HG03175 (cell line): Measurements from ENCODE around the gene NUFIP1.
"Not testable (repeated sequence)": the region's sequence is repeated elsewhere in the genome, so short reads cannot be mapped to it uniquely, and the experiment has no call there.

Experiments
- ATAC-seq: cut with Tn5 transposase; IDR thresholded peaks from one replicate; pipeline ENCODE4 v1.9.1; 2021; ENCODE audit warnings: mild to moderate bottlenecking, moderate library complexity; ENCODE audit not compliant: unreplicated experiment

The NUFIP1 gene

GRCh38 chr13:44989071-44989889, at the start of gene NUFIP1, which contains the start of gene GPALPP1:
NUFIP1 (minus strand) TSS chr13:44989471; CDS start chr13:44989436, 35 bp downstream.
GPALPP1 (plus strand) TSS chr13:44989538; CDS start chr13:44989655, 117 bp downstream.
- peak; percentile 99 for ATAC-seq

GRCh38 chr13:45036206-45036605, 46.9 kb upstream of the NUFIP1 start:
- no peak for ATAC-seq

GRCh38 chr13:45034342-45034741, 45.1 kb upstream of the NUFIP1 start:
- ATAC-seq = no peak

- ATAC-seq = no peak
These were observed 35.6 kb upstream of the NUFIP1 start for GRCh38 chr13:45024847-45025246.

GRCh38 chr13:45021250-45021649, 32.0 kb upstream of the NUFIP1 start:
- no peak for ATAC-seq

- not testable (repeated sequence) for ATAC-seq
These were observed 30.7 kb upstream of the NUFIP1 start for GRCh38 chr13:45019981-45020380.

GRCh38 chr13:45016792-45017425, 27.6 kb upstream of the NUFIP1 start:
- ATAC-seq = no peak

- no peak for ATAC-seq
These were observed 26.0 kb upstream of the NUFIP1 start for GRCh38 chr13:45015300-45015699.

- no peak for ATAC-seq
These were observed 21.9 kb upstream of the NUFIP1 start for GRCh38 chr13:45011198-45011597.

DNA sequence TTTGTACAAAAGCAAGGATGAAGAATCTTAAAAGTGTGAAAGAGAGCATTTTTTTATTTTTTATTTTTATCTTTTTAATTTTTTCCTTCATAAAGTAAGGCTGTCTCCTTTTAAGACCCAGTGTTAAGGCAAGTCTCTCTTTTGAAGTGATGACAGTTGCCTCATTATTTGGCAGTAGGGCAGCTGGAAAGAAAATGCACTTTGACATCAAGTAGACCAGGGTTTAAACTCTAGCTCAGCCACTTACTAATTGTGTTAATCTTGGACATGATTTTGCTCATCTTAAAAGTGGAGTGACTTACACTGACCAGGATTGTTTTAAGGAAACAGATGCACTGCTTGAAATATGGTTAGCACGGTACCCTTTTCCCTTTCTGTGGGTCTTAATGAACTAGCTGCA, 18.6 kb upstream of the NUFIP1 start:
- no peak for ATAC-seq

GRCh38 chr13:45007225-45007624, 18.0 kb upstream of the NUFIP1 start:
- ATAC-seq = no peak

DNA sequence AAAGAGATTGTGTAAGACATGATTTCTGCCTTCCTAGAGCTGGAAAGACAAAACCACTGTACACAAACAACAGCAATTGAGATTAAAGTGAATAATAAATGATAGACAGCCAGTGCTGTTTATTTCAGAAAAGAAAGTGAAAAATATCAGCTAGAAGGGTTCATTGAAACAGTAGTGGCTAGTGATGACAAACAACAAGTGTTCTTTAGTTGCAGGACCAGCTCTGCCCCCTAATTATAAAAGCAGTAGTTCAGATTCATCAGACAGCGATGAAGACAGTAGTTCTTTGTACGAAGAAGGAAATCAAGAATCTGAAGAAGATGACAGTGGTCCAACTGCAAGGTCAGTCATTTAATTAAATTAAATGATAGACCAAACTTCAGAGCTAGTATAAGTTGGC, 14.8 kb upstream of the NUFIP1 start:
- ATAC-seq = no peak

- ATAC-seq = no peak
These were observed 14.1 kb upstream of the NUFIP1 start for GRCh38 chr13:45003417-45003816.

DNA sequence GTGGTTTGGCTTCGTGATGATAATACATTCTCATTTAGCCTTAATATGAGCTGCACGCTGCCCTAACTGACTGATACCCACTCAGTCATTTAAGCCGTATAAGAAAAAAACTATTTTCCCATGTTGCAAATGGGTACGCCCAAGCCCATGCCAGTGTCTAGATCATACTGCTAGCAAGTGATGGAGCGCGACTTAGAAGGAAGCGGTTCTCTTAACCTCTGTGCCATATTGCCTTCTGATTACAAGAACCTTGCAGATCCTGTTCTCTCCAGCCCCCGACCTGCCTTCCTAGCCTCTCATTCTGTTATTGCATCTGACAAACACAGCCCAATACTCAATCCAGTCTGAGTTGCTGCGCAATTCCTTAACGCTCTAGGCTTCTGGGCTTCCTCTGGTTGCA, 670 bp upstream of the NUFIP1 start:
- no peak for ATAC-seq

GRCh38 chr13:44978328-44978727, 10.9 kb downstream of the NUFIP1 start:
- ATAC-seq = no peak

DNA sequence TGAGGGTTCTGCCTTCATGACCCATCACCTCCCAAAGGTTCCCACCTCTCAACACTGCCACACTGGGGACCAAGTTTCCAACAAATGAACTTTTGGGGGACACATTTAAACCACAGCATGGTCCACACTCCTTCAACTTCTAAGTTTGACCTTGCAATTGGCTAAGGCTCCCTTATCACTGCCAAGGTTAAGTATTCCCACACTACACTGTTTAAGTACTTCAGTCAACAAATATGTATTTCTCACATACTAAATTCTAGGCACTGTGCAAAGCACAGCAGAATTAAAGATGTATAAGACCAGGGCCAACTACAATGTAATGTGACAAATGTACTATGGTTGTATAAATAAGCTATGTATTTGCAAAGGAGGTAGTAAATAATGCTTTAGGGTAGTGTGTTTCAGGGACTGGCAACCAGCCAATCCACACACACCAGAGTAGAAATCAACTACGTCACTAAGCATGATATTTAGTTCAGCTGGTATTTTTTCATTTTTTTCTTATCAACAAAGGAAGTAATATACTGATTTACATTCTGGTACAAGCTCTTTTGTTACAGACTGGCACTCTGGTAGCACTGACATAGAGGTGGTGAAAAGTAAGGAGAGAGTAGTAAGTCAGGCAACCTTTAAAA, 12.2 kb downstream of the NUFIP1 start:
- ATAC-seq = no peak

GRCh38 chr13:44976196-44976595, 13.1 kb downstream of the NUFIP1 start:
- ATAC-seq = no peak

- peak; percentile 57 for ATAC-seq
These were observed 15.0 kb downstream of the NUFIP1 start for GRCh38 chr13:44974056-44974793.

DNA sequence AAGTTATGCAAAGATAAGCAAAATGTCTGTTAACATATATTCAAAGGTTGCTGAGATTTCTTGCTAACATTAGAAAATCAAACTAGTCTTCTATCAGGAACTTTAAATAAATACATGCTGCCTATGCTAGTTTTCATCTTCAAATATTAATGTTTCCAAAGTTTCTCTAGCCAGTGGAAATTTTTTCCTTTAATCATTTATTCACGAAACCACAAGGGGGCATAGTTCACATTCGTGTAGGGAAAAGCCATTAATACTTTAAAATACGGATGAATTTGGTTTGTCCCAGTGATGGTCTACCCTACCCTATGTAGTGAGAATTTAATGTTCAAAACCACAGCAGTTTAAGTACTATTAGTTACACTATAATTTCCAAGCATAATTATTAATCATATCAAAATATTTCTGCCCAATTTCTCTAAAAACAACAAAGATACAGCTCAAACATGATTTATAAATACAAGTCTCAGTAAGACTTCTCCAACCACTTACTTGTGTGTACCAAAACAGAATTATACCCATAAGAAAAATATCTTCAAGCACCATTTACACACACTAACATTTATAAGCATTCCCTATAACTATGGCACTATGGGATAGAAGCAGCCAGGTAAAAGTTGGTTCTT, 16.2 kb downstream of the NUFIP1 start:
- no peak for ATAC-seq
